GM19193 (cell line): ENCODE results near the gene MBTPS1.

ENCODE experiments used
- POLR2A ChIP-seq: IDR thresholded peaks from 4 replicates; pipeline ENCODE4 v1.6.1; 2011; ENCODE audit not compliant: insufficient read depth, insufficient read length; ENCODE audit errors: extremely low read depth

The MBTPS1 gene

GRCh38 chr16:84091460-84091859, 25.3 kb downstream of the MBTPS1 start:
- TF ChIP-seq POLR2A: no peak

- no peak for TF ChIP-seq POLR2A
Measured at GRCh38 chr16:84090211-84090610, 26.5 kb downstream of the MBTPS1 start.

GRCh38 chr16:84088695-84089395, 27.9 kb downstream of the MBTPS1 start:
- TF ChIP-seq POLR2A: no peak

GRCh38 chr16:84087466-84088151, 29.1 kb downstream of the MBTPS1 start:
- TF ChIP-seq POLR2A: no peak

GRCh38 chr16:84087001-84087400, 29.7 kb downstream of the MBTPS1 start:
- TF ChIP-seq POLR2A: no peak

- no peak for TF ChIP-seq POLR2A
Measured at GRCh38 chr16:84086341-84086740, 30.4 kb downstream of the MBTPS1 start.

- no peak for TF ChIP-seq POLR2A
Measured at GRCh38 chr16:84085773-84086172, 31.0 kb downstream of the MBTPS1 start.

GRCh38 chr16:84085271-84085667, 31.5 kb downstream of the MBTPS1 start:
- no peak for TF ChIP-seq POLR2A

GRCh38 chr16:84084570-84085270, 32.0 kb downstream of the MBTPS1 start:
- TF ChIP-seq POLR2A: no peak

GRCh38 chr16:84082835-84083569, 33.7 kb downstream of the MBTPS1 start:
- TF ChIP-seq POLR2A: no peak

- TF ChIP-seq POLR2A: no peak
Measured at GRCh38 chr16:84082110-84082509, 34.6 kb downstream of the MBTPS1 start.

GRCh38 chr16:84081446-84081989, 35.2 kb downstream of the MBTPS1 start:
- no peak for TF ChIP-seq POLR2A

- no peak for TF ChIP-seq POLR2A
Measured at GRCh38 chr16:84080813-84081212, 35.9 kb downstream of the MBTPS1 start.

- TF ChIP-seq POLR2A: no peak
Measured at GRCh38 chr16:84080378-84080777, 36.4 kb downstream of the MBTPS1 start.

GRCh38 chr16:84079664-84080063, 37.1 kb downstream of the MBTPS1 start:
- TF ChIP-seq POLR2A: no peak

GRCh38 chr16:84075376-84075775, 41.4 kb downstream of the MBTPS1 start:
- no peak for TF ChIP-seq POLR2A

GRCh38 chr16:84074721-84075120, 42.0 kb downstream of the MBTPS1 start:
- TF ChIP-seq POLR2A: no peak
